Measurements from ENCODE around the gene CPNE9.

- TF ChIP-seq CBX8 (IDR thresholded peaks at IDR 0.05) (no peak), GATA3 (IDR thresholded peaks at IDR 0.05; ENCODE audit: borderline replicate concordance) (no peak), CBX2 (IDR thresholded peaks at IDR 0.05; ENCODE audit: borderline replicate concordance, low read depth) (no peak), CTCF (IDR thresholded peaks at IDR 0.05) (no peak)
Observed at GRCh38 chr3:9710174-9710739, 6.6 kb downstream of the CPNE9 start.
